GM23248 (cell line): ENCODE measurements around the gene MFSD2B. TPM values are rescaled to one million over a fixed set of nuclear protein-coding genes. Genes with fewer than 3 reads are reported as not detected.

Source experiments
- DNase-seq: peaks from one replicate; pipeline ENCODE4 v3.0.0-alpha.2; 2015
- H2AFZ ChIP-seq: fragments of 200-600 bp; sonication (generic); 2 replicates; pipeline ENCODE4 v1.6.1; 2016; ENCODE audit warnings: antibody characterized with exemption
- H3F3A ChIP-seq: fragments of 200-600 bp; sonication (generic); 2 replicates; pipeline ENCODE4 v1.6.1; 2016; ENCODE audit warnings: mild to moderate bottlenecking, antibody characterized with exemption, mixed run types; ENCODE audit not compliant: insufficient read depth
- H3K27ac ChIP-seq: fragments of 200-600 bp; sonication (generic); 2 replicates; pipeline ENCODE4 v1.5.1; 2016; ENCODE audit warnings: mild to moderate bottlenecking
- H3K27me3 ChIP-seq: fragments of 200-600 bp; sonication (generic); replicated peaks from 2 replicates; pipeline ENCODE4 v1.6.1; 2016; ENCODE audit warnings: mild to moderate bottlenecking; ENCODE audit not compliant: insufficient read depth
- H3K36me3 ChIP-seq: fragments of 200-600 bp; sonication (generic); 2 replicates; pipeline ENCODE4 v1.6.1; 2016; ENCODE audit warnings: low read depth, mild to moderate bottlenecking
- H3K4me1 ChIP-seq: fragments of 200-600 bp; sonication (generic); 2 replicates; pipeline ENCODE4 v1.6.1; 2016; ENCODE audit warnings: mild to moderate bottlenecking; ENCODE audit not compliant: insufficient read depth
- H3K4me2 ChIP-seq: fragments of 200-600 bp; sonication (generic); one replicate; pipeline ENCODE4 v1.6.1; 2016; ENCODE audit warnings: mild to moderate bottlenecking; ENCODE audit not compliant: unreplicated experiment
- H3K4me3 ChIP-seq: fragments of 200-600 bp; sonication (generic); 2 replicates; pipeline ENCODE4 v1.5.1; 2016; ENCODE audit warnings: mild to moderate bottlenecking
- H3K79me2 ChIP-seq: fragments of 200-600 bp; sonication (generic); 2 replicates; pipeline ENCODE4 v1.6.1; 2016; ENCODE audit warnings: mild to moderate bottlenecking; ENCODE audit not compliant: insufficient read depth
- H3K9ac ChIP-seq: fragments of 200-600 bp; sonication (generic); 2 replicates; pipeline ENCODE4 v1.6.1; 2016; ENCODE audit warnings: mild to moderate bottlenecking
- H3K9me2 ChIP-seq: fragments of 200-600 bp; sonication (generic); 2 replicates; pipeline ENCODE4 v1.6.1; 2016; ENCODE audit warnings: mixed run types, mild to moderate bottlenecking, moderate library complexity; ENCODE audit not compliant: insufficient read depth
- H3K9me3 ChIP-seq: fragments of 200-600 bp; sonication (generic); one replicate; pipeline ENCODE4 v1.6.1; 2017; ENCODE audit warnings: low read depth
- H4K20me1 ChIP-seq: fragments of 200-600 bp; sonication (generic); 2 replicates; pipeline ENCODE4 v1.6.0; 2016; ENCODE audit not compliant: insufficient read depth
- EZH2 ChIP-seq: fragments of 200-600 bp; sonication (generic); IDR thresholded peaks from 2 replicates; pipeline ENCODE4 v1.6.1; 2018; ENCODE audit warnings: antibody characterized with exemption, mild to moderate bottlenecking; ENCODE audit not compliant: insufficient read depth, poor library complexity, severe bottlenecking
- EZH2phosphoT487 ChIP-seq: fragments of 200-600 bp; sonication (generic); IDR thresholded peaks from 2 replicates; pipeline ENCODE4 v1.6.1; 2018; ENCODE audit warnings: antibody characterized with exemption, moderate library complexity, mild to moderate bottlenecking, low read depth; ENCODE audit not compliant: insufficient read depth
- WGBS, 2 experiments: methylation state at CpG; one replicate each; pipeline ENCODE4 v1.1.6; 2015 to 2017; ENCODE audit warnings: low lambda C conversion rate in 2 of 2, low coverage in 1 of 2; ENCODE audit errors: missing lambda C conversion rate in 2 of 2; 5-methylcytosine and 5-hydroxymethylcytosine counted together
- in situ Hi-C: fragments of 300-500 bp; cut with MboI; formaldehyde crosslinking; loops from 2 replicates; pipeline ENCODE4 v1.15.0; 2020
- polyA plus RNA-seq: library from polyadenylated mRNA; unstranded; fragments of >200 nt; fragmentation: Nextera tagmentation; extraction: Ambion mirVana; gene quantifications from 2 replicates; pipeline ENCODE4 v1.2.1, GENCODE V29; 2016
- total RNA-seq: library from RNA; depleted of rRNA; stranded (reverse); fragments of >200 nt; shearing (Covaris generic); gene quantifications from 2 replicates; pipeline ENCODE4 v1.2.3, GENCODE V29; 2014

The MFSD2B gene
- total and polyA plus RNA-seq, 2 experiments from 2014 or later, result under 0.01 to 0.58 TPM

DNA sequence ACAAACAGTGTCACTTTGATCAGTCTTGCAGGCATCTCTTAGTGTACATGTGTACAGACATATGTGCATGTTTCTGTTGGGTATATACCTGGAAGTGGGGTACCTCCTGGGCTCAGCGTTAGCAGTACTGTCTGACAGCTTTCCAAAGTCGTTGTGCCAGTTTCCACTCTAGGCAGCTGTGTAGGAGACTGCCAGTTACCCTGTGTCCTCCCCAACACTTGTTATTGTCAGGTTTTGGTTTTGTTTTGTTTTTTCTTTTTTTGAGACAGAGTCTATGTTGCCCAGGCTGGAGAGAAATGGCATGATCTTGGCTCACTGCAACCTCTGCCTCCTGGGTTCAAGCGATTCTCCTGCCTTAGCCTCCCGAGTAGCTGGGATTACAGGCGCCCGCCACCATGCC, 45.9 kb downstream of the MFSD2B start:
- in situ Hi-C loops, result no loop called here
- Histone ChIP-seq H3K9me2 (no peaks in the 10 kb centered on the region), H3K4me2 (no peak overlapping the region), H2AFZ (no peak overlapping the region), H3K27ac (no peak overlapping the region), H3F3A (no peaks in the 10 kb centered on the region; the same call in 1 of the 2 replicates), H3K36me3 (no peaks in the 10 kb centered on the region), H3K4me3 (no peak overlapping the region), H3K9ac (no peak overlapping the region), H3K79me2 (no peaks in the 10 kb centered on the region), H3K27me3 (no peaks in the 10 kb centered on the region), H3K4me1 (no peaks in the 10 kb centered on the region), H3K9me3 (no peaks in the 10 kb centered on the region), H4K20me1 (no peaks in the 10 kb centered on the region)
- 85 to 89% methylated on average over 6 of the region's 6 CpGs for WGBS, 2 experiments
- TF ChIP-seq EZH2, result no peak
- TF ChIP-seq EZH2phosphoT487, result no peak
- no peak for DNase-seq

DNA sequence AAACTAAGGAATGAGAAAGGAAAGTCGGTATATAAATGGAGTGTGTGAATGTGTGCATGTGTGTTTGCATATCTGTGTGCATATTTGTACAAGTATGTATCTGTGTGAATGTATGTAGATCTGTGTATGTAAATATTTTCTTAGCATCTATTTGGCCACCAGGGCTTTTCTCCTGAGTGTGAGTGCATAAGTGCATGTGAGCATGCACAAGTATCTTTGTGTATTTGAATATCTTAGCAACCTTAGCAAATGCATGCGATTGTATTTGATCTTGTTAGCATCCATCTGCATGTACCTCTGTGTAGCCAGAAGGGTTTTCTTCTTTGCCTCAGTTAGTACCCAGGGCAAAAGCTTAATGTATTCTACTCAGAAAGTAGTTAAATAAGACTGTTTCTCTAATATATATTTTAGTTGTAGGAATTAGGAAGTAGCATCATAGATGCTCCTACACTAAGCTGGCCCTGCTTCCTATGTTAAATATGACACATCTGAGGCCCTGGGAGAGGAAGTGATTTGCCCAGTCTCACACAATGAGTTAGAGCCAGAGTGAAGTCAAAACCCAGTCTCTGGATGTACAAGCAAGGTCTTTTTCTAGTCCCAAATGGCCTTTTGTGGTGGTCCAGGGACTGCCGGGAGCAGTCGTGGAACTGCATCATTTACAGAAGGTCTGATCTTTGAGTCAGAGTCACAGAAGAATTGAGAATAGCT, 48.8 kb downstream of the MFSD2B start:
- 83 to 85% methylated on average over 4 of the region's 4 CpGs for WGBS, 2 experiments
- in situ Hi-C loops, result no loop called here

DNA sequence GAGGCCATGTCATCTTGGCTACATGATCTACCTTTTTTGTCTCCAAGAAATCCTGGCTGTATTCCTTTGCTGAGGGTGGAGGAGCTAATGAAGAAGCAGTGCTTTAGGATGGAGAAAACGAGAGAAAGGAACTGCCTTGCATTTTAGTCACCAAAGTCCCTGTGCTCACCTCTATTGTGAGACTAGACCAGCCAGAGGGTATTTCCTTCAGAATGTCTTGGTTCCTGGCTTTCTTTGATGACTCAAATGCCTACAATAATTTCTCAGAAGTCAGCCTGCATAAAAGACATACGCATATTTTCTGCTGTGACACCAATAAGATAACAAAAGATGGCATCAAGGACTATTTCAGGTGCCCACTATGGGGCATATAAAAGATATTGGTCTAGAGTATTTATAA, 55.5 kb downstream of the MFSD2B start:
- Histone ChIP-seq H3K4me1 (no peaks in the 10 kb centered on the region), H3K4me3 (no peak overlapping the region), H2AFZ (no peak overlapping the region), H3K27ac (no peak overlapping the region), H4K20me1 (no peaks in the 10 kb centered on the region), H3K9me2 (no peaks in the 10 kb centered on the region), H3K9me3 (no peaks in the 10 kb centered on the region), H3K27me3 (no peaks in the 10 kb centered on the region), H3F3A (peaks cover 29% of the 10 kb centered on the region; the same call in 1 of the 2 replicates), H3K36me3 (peaks cover 22% of the 10 kb centered on the region), H3K4me2 (no peak overlapping the region), H3K79me2 (peaks cover 9% of the 10 kb centered on the region), H3K9ac (no peak overlapping the region)
- TF ChIP-seq EZH2phosphoT487, result no peak
- no peak for TF ChIP-seq EZH2
- in situ Hi-C loops, result no loop called here
- WGBS, 2 experiments, result 88 to 96% methylated on average over 2 of the region's 2 CpGs
- DNase-seq, result no peak

More for the DNA sequence above, 48.8 kb downstream of the MFSD2B start:
- H3K9ac ChIP-seq, result no peak overlapping the region
- H3K36me3 ChIP-seq, result no peaks in the 10 kb centered on the region
- H4K20me1 ChIP-seq, result no peaks in the 10 kb centered on the region
- no peak overlapping the region for H3K4me2 ChIP-seq
- no peaks in the 10 kb centered on the region for H3K9me2 ChIP-seq
- DNase-seq, result no peak
- no peak overlapping the region for H3K27ac ChIP-seq
- H3K27me3 ChIP-seq, result no peaks in the 10 kb centered on the region
- H2AFZ ChIP-seq, result no peak overlapping the region
- no peaks in the 10 kb centered on the region for H3K4me1 ChIP-seq
- H3K4me3 ChIP-seq, result no peak overlapping the region
- H3K9me3 ChIP-seq, result no peaks in the 10 kb centered on the region
- no peaks in the 10 kb centered on the region for H3K79me2 ChIP-seq
- no peak for TF ChIP-seq EZH2phosphoT487
- no peak for TF ChIP-seq EZH2
- no peaks in the 10 kb centered on the region for H3F3A ChIP-seq

DNA sequence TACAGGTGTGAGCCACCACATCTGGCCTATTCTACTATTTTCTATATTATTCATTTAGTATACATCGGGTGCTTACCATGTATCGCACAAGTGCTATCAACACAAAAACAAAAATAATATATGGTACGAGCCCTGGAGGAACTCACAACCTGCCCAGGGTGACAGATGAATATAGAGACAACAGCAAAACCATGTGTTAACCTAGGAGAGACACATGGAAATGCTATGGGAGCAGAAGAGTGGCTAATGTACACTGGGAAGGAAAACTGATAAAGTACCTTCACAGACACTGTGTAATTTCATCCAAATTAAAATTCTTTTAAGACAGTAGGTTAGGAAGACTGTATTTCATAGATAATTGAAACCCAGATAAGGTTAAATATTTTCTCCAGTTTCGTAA, 62.4 kb downstream of the MFSD2B start:
- no peaks in the 10 kb centered on the region for H3K9me2 ChIP-seq
- no peak for DNase-seq
- H2AFZ ChIP-seq, result no peak overlapping the region
- H3K9ac ChIP-seq, result no peak overlapping the region
- H3F3A ChIP-seq, result peaks cover 15% of the 10 kb centered on the region
- H3K27me3 ChIP-seq, result no peaks in the 10 kb centered on the region
- 89 to 90% methylated on average over 4 of the region's 4 CpGs for WGBS, 2 experiments
- peaks cover 64% of the 10 kb centered on the region for H3K79me2 ChIP-seq
- H3K27ac ChIP-seq, result no peak overlapping the region
- TF ChIP-seq EZH2 (no peak), EZH2phosphoT487 (no peak)
- no peaks in the 10 kb centered on the region for H4K20me1 ChIP-seq
- peaks cover 24% of the 10 kb centered on the region for H3K36me3 ChIP-seq
- no peaks in the 10 kb centered on the region for H3K9me3 ChIP-seq
- in situ Hi-C loops, result no loop called here
- H3K4me3 ChIP-seq, result no peak overlapping the region
- H3K4me1 ChIP-seq, result peaks cover 8% of the 10 kb centered on the region; the same call in 1 of the 2 replicates
- no peak overlapping the region for H3K4me2 ChIP-seq

DNA sequence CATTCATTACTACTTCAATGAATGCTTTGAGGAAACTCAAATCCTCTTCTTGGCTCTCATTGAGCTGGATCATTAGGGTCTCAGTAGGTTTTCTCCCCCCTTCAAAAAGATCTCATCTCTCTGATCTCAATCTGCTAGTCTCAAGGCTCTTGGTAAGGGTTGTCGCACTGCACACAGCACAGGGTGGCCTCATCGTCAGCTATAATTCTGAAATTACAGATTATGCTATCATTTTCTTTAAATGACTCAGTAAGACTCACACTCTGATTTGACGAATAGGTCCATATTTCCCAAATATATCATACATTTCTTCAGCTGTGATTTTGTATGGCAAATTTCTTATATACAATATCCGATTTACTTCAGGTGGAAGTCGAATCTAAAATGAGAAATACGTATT, 63.9 kb downstream of the MFSD2B start:
- Histone ChIP-seq H3K79me2 (peaks cover 64% of the 10 kb centered on the region), H3K9me3 (no peaks in the 10 kb centered on the region), H3K27ac (no peak overlapping the region), H3K4me2 (no peak overlapping the region), H4K20me1 (no peaks in the 10 kb centered on the region), H3K27me3 (no peaks in the 10 kb centered on the region), H2AFZ (no peak overlapping the region), H3K4me1 (peaks cover 8% of the 10 kb centered on the region; the same call in 1 of the 2 replicates), H3K4me3 (no peak overlapping the region), H3K36me3 (peaks cover 19% of the 10 kb centered on the region), H3F3A (peaks cover 23% of the 10 kb centered on the region), H3K9me2 (no peaks in the 10 kb centered on the region), H3K9ac (peak overlapping the region; percentile 11; the same call in 1 of the 2 replicates)
- in situ Hi-C loops, result no loop called here
- WGBS, 2 experiments, result 80% methylated on average over 6 of the region's 6 CpGs
- TF ChIP-seq EZH2 (no peak), EZH2phosphoT487 (no peak)
- no peak for DNase-seq
